WERI-Rb-1 (cell line): ENCODE measurements around the gene NDUFAF8.

ENCODE experiments used
- DNase-seq: peaks from one replicate; pipeline ENCODE4 v3.0.0-alpha.2; 2020
- H3K27ac ChIP-seq: fragments of 250-450 bp; sonication (Bioruptor Pico); 2 replicates; pipeline ENCODE4 v1.5.1; 2020; ENCODE audit warnings: mild to moderate bottlenecking, moderate library complexity
- H3K27me3 ChIP-seq: fragments of 250-450 bp; sonication (Bioruptor Pico); 2 replicates; pipeline ENCODE4 v1.5.1; 2021; ENCODE audit warnings: mild to moderate bottlenecking, low read depth, moderate library complexity; ENCODE audit not compliant: insufficient read depth, severe bottlenecking
- H3K36me3 ChIP-seq: fragments of 250-450 bp; sonication (Bioruptor Pico); 2 replicates; pipeline ENCODE4 v1.5.1; 2020; ENCODE audit warnings: mild to moderate bottlenecking, moderate library complexity
- H3K4me3 ChIP-seq: 2 replicates; pipeline ENCODE4 v1.5.1; 2011; ENCODE audit warnings: low read depth, mild to moderate bottlenecking, control low read depth, low read length
- H3K9me3 ChIP-seq: fragments of 250-450 bp; sonication (Bioruptor Pico); 2 replicates; pipeline ENCODE4 v1.5.1; 2021; ENCODE audit warnings: mild to moderate bottlenecking, moderate library complexity; ENCODE audit not compliant: severe bottlenecking
- CTCF ChIP-seq: IDR thresholded peaks from 2 replicates; pipeline ENCODE4 v1.5.1; 2011; ENCODE audit warnings: low read depth, mild to moderate bottlenecking, control low read depth, inconsistent platforms, low read length

Gene NDUFAF8

GRCh38 chr17:81277421-81277820, 38.3 kb downstream of the NDUFAF8 start:
- H3K27me3 ChIP-seq: no peaks in the 10 kb centered on the region
- TF ChIP-seq CTCF: no peak
- H3K27ac ChIP-seq: no peak overlapping the region
- no peak overlapping the region for H3K4me3 ChIP-seq
- no peaks in the 10 kb centered on the region for H3K9me3 ChIP-seq
- H3K36me3 ChIP-seq: peaks cover 44% of the 10 kb centered on the region
- no peak for DNase-seq

GRCh38 chr17:81277946-81278693, 39.0 kb downstream of the NDUFAF8 start:
- Histone ChIP-seq H3K27ac (no peak overlapping the region), H3K9me3 (peaks cover 2% of the 10 kb centered on the region), H3K4me3 (no peak overlapping the region), H3K36me3 (peaks cover 43% of the 10 kb centered on the region), H3K27me3 (no peaks in the 10 kb centered on the region)
- TF ChIP-seq CTCF: no peak
- no peak for DNase-seq

- peaks cover 2% of the 10 kb centered on the region for H3K9me3 ChIP-seq
- no peak overlapping the region for H3K4me3 ChIP-seq
- DNase-seq: no peak
- H3K27me3 ChIP-seq: no peaks in the 10 kb centered on the region
- TF ChIP-seq CTCF: no peak
- H3K36me3 ChIP-seq: peaks cover 36% of the 10 kb centered on the region
- no peak overlapping the region for H3K27ac ChIP-seq
Observed at GRCh38 chr17:81278831-81279230, 39.7 kb downstream of the NDUFAF8 start.

- H3K9me3 ChIP-seq: peaks cover 2% of the 10 kb centered on the region
- H3K27ac ChIP-seq: no peak overlapping the region
- H3K4me3 ChIP-seq: no peak overlapping the region
- TF ChIP-seq CTCF: no peak
- DNase-seq: no peak
- H3K27me3 ChIP-seq: no peaks in the 10 kb centered on the region
- peaks cover 29% of the 10 kb centered on the region for H3K36me3 ChIP-seq
Observed at GRCh38 chr17:81279278-81280275, 40.5 kb downstream of the NDUFAF8 start.

- TF ChIP-seq CTCF: no peak
- no peak overlapping the region for H3K4me3 ChIP-seq
- no peak for DNase-seq
- peaks cover 2% of the 10 kb centered on the region for H3K9me3 ChIP-seq
- H3K27ac ChIP-seq: no peak overlapping the region
- H3K36me3 ChIP-seq: peaks cover 27% of the 10 kb centered on the region
- H3K27me3 ChIP-seq: no peaks in the 10 kb centered on the region
Observed at GRCh38 chr17:81280571-81280970, 41.5 kb downstream of the NDUFAF8 start.
